ENCODE data around the gene CTNNA3.
"Not testable (repeated sequence)": the region's sequence is repeated elsewhere in the genome, so short reads cannot be mapped to it uniquely, and the experiment has no call there.

Gene CTNNA3

GRCh38 chr10:67452892-67453291, 243.1 kb downstream of the CTNNA3 start:
- no peak for DNase-seq (ENCODE audit: low read depth)
- no peak for TF ChIP-seq CTCF (IDR thresholded peaks at IDR 0.05; ENCODE audit: control insufficient read depth, insufficient read depth, low read depth, low read length, missing control alignments)
- H3K4me3 ChIP-seq (ENCODE audit: control insufficient read depth, low read depth, low read length), result no peak overlapping the region

- no peak overlapping the region for H3K4me3 ChIP-seq (ENCODE audit: control insufficient read depth, low read depth, low read length)
- no peak for DNase-seq (ENCODE audit: low read depth)
- no peak for TF ChIP-seq CTCF (IDR thresholded peaks at IDR 0.05; ENCODE audit: control insufficient read depth, insufficient read depth, low read depth, low read length, missing control alignments)
These were observed 257.2 kb downstream of the CTNNA3 start for GRCh38 chr10:67438605-67439304.

- no peak overlapping the region for H3K4me3 ChIP-seq (ENCODE audit: control insufficient read depth, low read depth, low read length)
- TF ChIP-seq CTCF (IDR thresholded peaks at IDR 0.05; ENCODE audit: control insufficient read depth, insufficient read depth, low read depth, low read length, missing control alignments), result no peak
- no peak for DNase-seq (ENCODE audit: low read depth)
These were observed 262.7 kb downstream of the CTNNA3 start for GRCh38 chr10:67433276-67433675.

GRCh38 chr10:67402620-67403019, 293.4 kb downstream of the CTNNA3 start:
- TF ChIP-seq CTCF (IDR thresholded peaks at IDR 0.05; ENCODE audit: control insufficient read depth, insufficient read depth, low read depth, low read length, missing control alignments), result no peak
- DNase-seq (ENCODE audit: low read depth), result no peak
- no peak overlapping the region for H3K4me3 ChIP-seq (ENCODE audit: control insufficient read depth, low read depth, low read length)

- TF ChIP-seq CTCF (IDR thresholded peaks at IDR 0.05; ENCODE audit: control insufficient read depth, insufficient read depth, low read depth, low read length, missing control alignments), result no peak
- no peak overlapping the region for H3K4me3 ChIP-seq (ENCODE audit: control insufficient read depth, low read depth, low read length)
- no peak for DNase-seq (ENCODE audit: low read depth)
These were observed 294.3 kb downstream of the CTNNA3 start for GRCh38 chr10:67401711-67402110.

- DNase-seq (ENCODE audit: low read depth), result not testable (repeated sequence)
These were observed 309.0 kb downstream of the CTNNA3 start for GRCh38 chr10:67386841-67387533.

GRCh38 chr10:67386260-67386659, 309.7 kb downstream of the CTNNA3 start:
- TF ChIP-seq CTCF (IDR thresholded peaks at IDR 0.05; ENCODE audit: control insufficient read depth, insufficient read depth, low read depth, low read length, missing control alignments), result no peak
- no peak for DNase-seq (ENCODE audit: low read depth)

More at GRCh38 chr10:67386841-67387533, 309.0 kb downstream of the CTNNA3 start:
- not testable (repeated sequence) for H3K4me3 ChIP-seq (ENCODE audit: control insufficient read depth, low read depth, low read length)

More at GRCh38 chr10:67386260-67386659, 309.7 kb downstream of the CTNNA3 start:
- H3K4me3 ChIP-seq (ENCODE audit: control insufficient read depth, low read depth, low read length), result no peak overlapping the region
